Mesendoderm (in vitro differentiated cells): ENCODE data around the gene ELP4.
"Not testable (repeated sequence)": the region's sequence is repeated elsewhere in the genome, so short reads cannot be mapped to it uniquely, and the experiment has no call there.

Source experiments
- DNase-seq: peaks from one replicate; pipeline ENCODE4 v3.0.0; 2013
- H2AK5ac ChIP-seq: 2 replicates; pipeline ENCODE4 v1.6.1; 2013; ENCODE audit warnings: low read length, inconsistent platforms
- H2BK120ac ChIP-seq: 2 replicates; pipeline ENCODE4 v1.6.1; 2013; ENCODE audit warnings: low read depth, mild to moderate bottlenecking, low read length, moderate library complexity, mixed read lengths
- H2BK15ac ChIP-seq: replicated peaks from 2 replicates; pipeline ENCODE4 v1.6.1; 2013; ENCODE audit warnings: low read depth, mild to moderate bottlenecking, moderate library complexity
- H2BK5ac ChIP-seq: 2 replicates; pipeline ENCODE4 v1.6.1; 2013; ENCODE audit warnings: low read length, inconsistent platforms
- H3K18ac ChIP-seq: 2 replicates; pipeline ENCODE4 v1.6.1; 2013; ENCODE audit warnings: mild to moderate bottlenecking, low read length, mixed read lengths
- H3K23ac ChIP-seq: one replicate; pipeline ENCODE4 v1.6.1; 2013; ENCODE audit warnings: low read length
- H3K27ac ChIP-seq: 2 replicates; pipeline ENCODE4 v1.5.1; 2013; ENCODE audit warnings: low read depth, mild to moderate bottlenecking, inconsistent platforms, low read length, moderate library complexity
- H3K27me3 ChIP-seq: 2 replicates; pipeline ENCODE4 v1.6.1; 2013; ENCODE audit warnings: low read length, control low read depth, mild to moderate bottlenecking, inconsistent platforms; ENCODE audit not compliant: insufficient read depth, poor library complexity
- H3K36me3 ChIP-seq: 2 replicates; pipeline ENCODE4 v1.6.1; 2013; ENCODE audit warnings: low read length, inconsistent platforms; ENCODE audit not compliant: control insufficient read depth, insufficient read depth
- H3K4ac ChIP-seq: one replicate; pipeline ENCODE4 v1.6.1; 2013; ENCODE audit warnings: low read depth, mild to moderate bottlenecking, low read length, moderate library complexity
- H3K4me1 ChIP-seq: 2 replicates; pipeline ENCODE4 v1.6.1; 2013; ENCODE audit warnings: low read depth, low read length, inconsistent platforms; ENCODE audit not compliant: control insufficient read depth
- H3K4me2 ChIP-seq: 2 replicates; pipeline ENCODE4 v1.6.1; 2013; ENCODE audit warnings: low read length
- H3K4me3 ChIP-seq: 2 replicates; pipeline ENCODE4 v1.5.1; 2013; ENCODE audit warnings: mild to moderate bottlenecking, low read length
- H3K56ac ChIP-seq: one replicate; pipeline ENCODE4 v1.6.1; 2013; ENCODE audit warnings: low read length
- H3K79me1 ChIP-seq: 2 replicates; pipeline ENCODE4 v1.6.1; 2013; ENCODE audit warnings: low read length, inconsistent platforms
- H3K79me2 ChIP-seq: 2 replicates; pipeline ENCODE4 v1.6.1; 2013; ENCODE audit warnings: mild to moderate bottlenecking, low read length; ENCODE audit not compliant: control insufficient read depth, insufficient read depth
- H3K9ac ChIP-seq: 2 replicates; pipeline ENCODE4 v1.6.1; 2013; ENCODE audit warnings: low read length, inconsistent platforms
- H4K5ac ChIP-seq: one replicate; pipeline ENCODE4 v1.6.1; 2013; ENCODE audit warnings: low read length
- H4K8ac ChIP-seq: one replicate; pipeline ENCODE4 v1.6.1; 2013; ENCODE audit warnings: low read depth, mild to moderate bottlenecking, control low read depth, low read length, moderate library complexity
- WGBS: extraction: QIAGEN DNeasy Blood & Tissue Kit; methylation state at CpG from one replicate; pipeline ENCODE4 v1.1.7; 2013; ENCODE audit warnings: low lambda C conversion rate, missing lambda C conversion rate; ENCODE audit not compliant: insufficient coverage; ENCODE audit errors: extremely low coverage; 5-methylcytosine and 5-hydroxymethylcytosine counted together

ELP4 gene

GRCh38 chr11:31657091-31657490 is 147.5 kb downstream of the ELP4 start:
- Histone ChIP-seq H3K56ac (no peak overlapping the region), H3K23ac (no peak overlapping the region), H3K36me3 (no peaks in the 10 kb centered on the region), H2AK5ac (no peak overlapping the region), H4K8ac (no peak overlapping the region), H3K79me2 (no peaks in the 10 kb centered on the region), H2BK120ac (no peak overlapping the region), H2BK15ac (no peak overlapping the region), H3K4me2 (no peak overlapping the region), H3K27ac (no peak overlapping the region), H3K4ac (no peak overlapping the region), H3K9ac (no peak overlapping the region), H3K18ac (no peak overlapping the region), H3K4me3 (no peak overlapping the region), H2BK5ac (no peak overlapping the region), H3K27me3 (no peaks in the 10 kb centered on the region), H3K79me1 (no peaks in the 10 kb centered on the region), H3K4me1 (no peaks in the 10 kb centered on the region), H4K5ac (no peak overlapping the region)
- WGBS: no CpG with 5 or more reads among the region's 1 CpG
- DNase-seq: no peak

- Histone ChIP-seq H3K79me1 (no peaks in the 10 kb centered on the region), H3K4ac (no peak overlapping the region), H3K36me3 (no peaks in the 10 kb centered on the region), H3K9ac (no peak overlapping the region), H2BK5ac (no peak overlapping the region), H3K23ac (no peak overlapping the region), H3K56ac (no peak overlapping the region), H3K4me3 (no peak overlapping the region), H4K8ac (no peak overlapping the region), H3K18ac (no peak overlapping the region), H3K27me3 (no peaks in the 10 kb centered on the region), H4K5ac (no peak overlapping the region), H2AK5ac (no peak overlapping the region), H3K79me2 (no peaks in the 10 kb centered on the region), H2BK120ac (no peak overlapping the region), H3K4me1 (no peaks in the 10 kb centered on the region), H3K4me2 (no peak overlapping the region), H2BK15ac (no peak overlapping the region), H3K27ac (no peak overlapping the region)
- no CpG with 5 or more reads among the region's 3 CpGs for WGBS
- DNase-seq: no peak
Measured at GRCh38 chr11:31664129-31664528, 154.6 kb downstream of the ELP4 start.

GRCh38 chr11:31664954-31665353 is 155.4 kb downstream of the ELP4 start:
- WGBS: no CpG with 5 or more reads among the region's 3 CpGs
- Histone ChIP-seq H2BK120ac (no peak overlapping the region), H3K9ac (no peak overlapping the region), H3K36me3 (no peaks in the 10 kb centered on the region), H3K4ac (no peak overlapping the region), H3K56ac (no peak overlapping the region), H2BK5ac (no peak overlapping the region), H2AK5ac (no peak overlapping the region), H3K27ac (no peak overlapping the region), H4K8ac (no peak overlapping the region), H3K27me3 (no peaks in the 10 kb centered on the region), H3K79me1 (no peaks in the 10 kb centered on the region), H4K5ac (no peak overlapping the region), H3K23ac (no peak overlapping the region), H2BK15ac (no peak overlapping the region), H3K4me1 (no peaks in the 10 kb centered on the region), H3K4me2 (no peak overlapping the region), H3K18ac (no peak overlapping the region), H3K79me2 (no peaks in the 10 kb centered on the region), H3K4me3 (no peak overlapping the region)
- no peak for DNase-seq

GRCh38 chr11:31671681-31672080 is 162.1 kb downstream of the ELP4 start:
- Histone ChIP-seq H3K18ac (no peak overlapping the region), H3K9ac (no peak overlapping the region), H3K79me1 (no peaks in the 10 kb centered on the region), H4K5ac (no peak overlapping the region), H3K27me3 (no peaks in the 10 kb centered on the region), H3K4me1 (no peaks in the 10 kb centered on the region), H3K23ac (no peak overlapping the region), H4K8ac (no peak overlapping the region), H3K56ac (no peak overlapping the region), H2BK5ac (no peak overlapping the region), H2AK5ac (no peak overlapping the region), H3K79me2 (no peaks in the 10 kb centered on the region), H3K4ac (no peak overlapping the region), H3K27ac (no peak overlapping the region), H2BK15ac (no peak overlapping the region), H3K4me2 (no peak overlapping the region), H2BK120ac (no peak overlapping the region), H3K4me3 (no peak overlapping the region), H3K36me3 (no peaks in the 10 kb centered on the region)
- DNase-seq: no peak
- no CpG with 5 or more reads among the region's 2 CpGs for WGBS

GRCh38 chr11:31673108-31673507 is 163.5 kb downstream of the ELP4 start:
- not testable (repeated sequence) for H2BK5ac ChIP-seq, H2BK15ac ChIP-seq, H4K5ac ChIP-seq, H3K36me3 ChIP-seq, H3K27me3 ChIP-seq, H3K56ac ChIP-seq, H3K27ac ChIP-seq, H3K23ac ChIP-seq, H3K4me2 ChIP-seq, H3K79me2 ChIP-seq, H3K9ac ChIP-seq, H2AK5ac ChIP-seq, H3K18ac ChIP-seq, H4K8ac ChIP-seq, DNase-seq, H3K4ac ChIP-seq, H3K4me1 ChIP-seq, H3K79me1 ChIP-seq, H2BK120ac ChIP-seq, H3K4me3 ChIP-seq
- WGBS: no CpG with 5 or more reads among the region's 3 CpGs

GRCh38 chr11:31676280-31676982 is 166.9 kb downstream of the ELP4 start:
- DNase-seq: no peak
- Histone ChIP-seq H2AK5ac (no peak overlapping the region), H3K27me3 (no peaks in the 10 kb centered on the region), H3K79me2 (no peaks in the 10 kb centered on the region), H3K4me1 (no peaks in the 10 kb centered on the region), H2BK5ac (no peak overlapping the region), H3K56ac (no peak overlapping the region), H3K4me3 (no peak overlapping the region), H3K23ac (no peak overlapping the region), H3K9ac (no peak overlapping the region), H3K36me3 (no peaks in the 10 kb centered on the region), H2BK15ac (no peak overlapping the region), H3K4ac (no peak overlapping the region), H3K79me1 (no peaks in the 10 kb centered on the region), H3K27ac (no peak overlapping the region), H3K18ac (no peak overlapping the region), H4K5ac (no peak overlapping the region), H4K8ac (no peak overlapping the region), H2BK120ac (no peak overlapping the region), H3K4me2 (no peak overlapping the region)
- no CpG with 5 or more reads among the region's 1 CpG for WGBS
